GM23338 (cell line): ENCODE results near the gene GSN.

Source experiments
- CREB1 ChIP-seq: fragments of 250-450 bp; sonication (Bioruptor Pico); IDR thresholded peaks from 2 replicates; pipeline ENCODE4 v1.5.0; 2020; ENCODE audit warnings: low read depth, mild to moderate bottlenecking, moderate library complexity
- CTCF ChIP-seq, 2 experiments: fragments of 200-600 bp in 1 of 2; sonication (generic) in 1 of 2; conservative IDR thresholded peaks; 2 replicates each; pipeline versions ENCODE4 v1.5.1 to v1.6.1; 2016 to 2017; ENCODE audit warnings: antibody characterized with exemption in 2 of 2, low read depth in 2 of 2, mild to moderate bottlenecking in 2 of 2, moderate library complexity in 1 of 2
- ETS1 ChIP-seq: IDR thresholded peaks from 2 replicates; pipeline ENCODE4 v1.6.1; 2016; ENCODE audit warnings: antibody characterized with exemption
- EZH2 ChIP-seq: fragments of 200-600 bp; sonication (generic); IDR thresholded peaks from one replicate; pipeline ENCODE4 v1.8.0; 2017; ENCODE audit warnings: antibody characterized with exemption, mild to moderate bottlenecking, low read depth; ENCODE audit not compliant: unreplicated experiment
- EZH2phosphoT487 ChIP-seq: fragments of 200-600 bp; sonication (generic); IDR thresholded peaks from one replicate; pipeline ENCODE4 v1.8.1; 2018; ENCODE audit warnings: antibody characterized with exemption; ENCODE audit not compliant: unreplicated experiment
- JUNB ChIP-seq: IDR thresholded peaks from one replicate; pipeline ENCODE4 v1.6.1; 2016; ENCODE audit warnings: antibody characterized with exemption; ENCODE audit not compliant: unreplicated experiment
- NANOG ChIP-seq: IDR thresholded peaks from 2 replicates; pipeline ENCODE4 v1.6.1; 2016; ENCODE audit warnings: antibody characterized with exemption, borderline replicate concordance
- POLR2AphosphoS5 ChIP-seq: IDR thresholded peaks from 2 replicates; pipeline ENCODE4 v1.6.1; 2016; ENCODE audit warnings: antibody characterized with exemption, low read depth
- REST ChIP-seq: IDR thresholded peaks from one replicate; pipeline ENCODE4 v1.6.1; 2018; ENCODE audit warnings: antibody characterized with exemption; ENCODE audit not compliant: unreplicated experiment
- STAT1 ChIP-seq: IDR thresholded peaks from one replicate; pipeline ENCODE4 v1.6.1; 2016; ENCODE audit warnings: antibody characterized with exemption; ENCODE audit not compliant: unreplicated experiment
- ZNF114 ChIP-seq: fragments of 250-450 bp; sonication (Bioruptor Pico); IDR thresholded peaks from 2 replicates; pipeline ENCODE4 v1.5.0; 2020; ENCODE audit warnings: mild to moderate bottlenecking, moderate library complexity
- ZNF331 ChIP-seq: fragments of 250-450 bp; sonication (Bioruptor Pico); IDR thresholded peaks from 2 replicates; pipeline ENCODE4 v1.5.0; 2020; ENCODE audit warnings: low read depth, mild to moderate bottlenecking, moderate library complexity

GRCh38 chr9:121373011-121373729 lies 105.2 kb downstream of the GSN start:
- no peak for TF ChIP-seq CTCF (conservative IDR thresholded peaks at IDR 0.05; ENCODE audit: low read depth in 2 of 2)
- no peak for TF ChIP-seq REST
- TF ChIP-seq EZH2 = no peak
- no peak for TF ChIP-seq STAT1
- TF ChIP-seq POLR2AphosphoS5 = no peak
- TF ChIP-seq CREB1 (CRISPR knock-in tag) = no peak
- TF ChIP-seq JUNB = no peak
- TF ChIP-seq EZH2phosphoT487 = no peak
- no peak for TF ChIP-seq ETS1
- no peak for TF ChIP-seq NANOG
- no peak for TF ChIP-seq ZNF114
- TF ChIP-seq ZNF331 (CRISPR knock-in tag) = no peak
